Activated T-cell treated with anti-CD3 and anti-CD28 coated beads, Interleukin-2, amount 50 U/mL, for 72 hours (primary cell): ENCODE data around the gene METTL3. TPM values are rescaled to one million over a fixed set of nuclear protein-coding genes. Genes with fewer than 3 reads are reported as not detected.
"Not testable (repeated sequence)": the region's sequence is repeated elsewhere in the genome, so short reads cannot be mapped to it uniquely, and the experiment has no call there.

Source experiments
- ATAC-seq, 2 donors: fragments of 150-1000 bp; cut with Tn5 transposase; replicated peaks in 1 of 2; 2 replicates each; pipeline ENCODE4 v1.10.0; 2021; ENCODE audit warnings: moderate library complexity in 2 of 2, mild to moderate bottlenecking in 1 of 2
- DNase-seq, 2 donors: peaks; one replicate each; pipeline ENCODE4 v3.0.0; 2021 to 2022; ENCODE audit warnings: mixed read lengths in 1 of 2
- H3K27ac Mint-ChIP-seq: one replicate; pipeline ENCODE4 v1.8.0; 2022; ENCODE audit warnings: mild to moderate bottlenecking, moderate library complexity, mixed read lengths
- H3K27me3 Mint-ChIP-seq: one replicate; pipeline ENCODE4 v1.8.0; 2022; ENCODE audit warnings: low read depth, mixed read lengths
- H3K36me3 Mint-ChIP-seq, 2 donors: one replicate each; pipeline ENCODE4 v1.8.0; 2022; ENCODE audit warnings: mixed read lengths in 2 of 2, mild to moderate bottlenecking in 1 of 2; ENCODE audit not compliant: insufficient read depth in 2 of 2
- H3K4me1 Mint-ChIP-seq: one replicate; pipeline ENCODE4 v1.8.0; 2022; ENCODE audit warnings: low read depth, mixed read lengths
- H3K4me3 Mint-ChIP-seq, 2 donors: one replicate each; pipeline ENCODE4 v1.8.0; 2022; ENCODE audit warnings: mild to moderate bottlenecking in 2 of 2, mixed read lengths in 2 of 2, moderate library complexity in 2 of 2
- H3K9me3 Mint-ChIP-seq, 2 donors: one replicate each; pipeline ENCODE4 v1.8.0; 2022; ENCODE audit warnings: mixed read lengths in 2 of 2
- total RNA-seq, 2 donors: library from RNA; stranded (reverse); gene quantifications; one replicate each; pipeline ENCODE4 v1.2.3, GENCODE V29; 2022

The METTL3 gene
- total RNA-seq = 10 to 100 TPM; 62.1 to 71.0 TPM

DNA sequence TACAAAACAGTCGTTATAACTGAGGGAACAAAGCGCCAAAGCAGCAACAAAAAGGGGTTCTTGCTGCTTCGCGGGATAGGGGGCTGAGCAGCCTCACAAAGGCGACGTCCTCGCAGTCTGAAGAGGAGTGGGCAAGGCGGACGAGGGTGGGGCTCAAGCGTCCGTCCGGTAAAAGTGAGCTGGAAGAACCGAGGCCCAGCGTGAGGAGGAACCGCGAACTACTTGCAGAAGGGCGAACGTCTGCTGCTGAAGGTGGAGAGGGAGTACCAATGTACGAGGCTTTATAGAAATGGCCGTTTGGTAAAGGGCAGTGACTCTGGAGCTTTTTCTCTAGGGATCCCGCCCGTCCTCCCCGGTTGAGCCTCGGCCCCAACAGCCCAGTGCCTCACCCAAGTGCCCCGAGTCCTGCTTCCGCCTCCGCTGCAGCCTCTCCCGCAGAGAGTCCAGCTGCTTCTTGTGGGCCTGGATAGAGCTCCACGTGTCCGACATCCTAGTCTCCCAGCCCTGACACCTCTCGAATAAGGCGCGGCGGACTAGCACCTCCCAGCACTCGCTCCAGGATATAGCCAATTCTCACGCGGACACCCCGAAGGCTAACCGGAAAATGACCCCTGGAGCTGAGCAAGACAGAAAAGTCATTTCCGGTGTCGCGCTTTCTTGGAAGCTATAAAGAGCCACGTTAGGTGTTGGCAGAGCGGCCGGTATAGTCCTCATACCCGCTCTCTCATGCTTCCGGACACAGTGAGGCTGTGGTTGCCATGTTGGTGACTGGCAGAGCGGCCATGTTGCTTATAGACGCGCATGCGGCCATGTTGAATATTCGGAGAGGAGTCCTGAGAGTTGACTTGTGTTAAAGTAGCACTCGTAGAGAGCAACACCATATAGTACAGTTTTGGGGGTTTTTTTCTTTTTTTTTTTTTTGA lies at the start of gene METTL3:
TSS of gene METTL3 (minus strand) at position 606 of the 923 bp plus-strand sequence. CDS start at position 489, 117 bp downstream.
- peaks cover 0 to 4% of the 10 kb centered on the region in 2 donors for H3K9me3 Mint-ChIP-seq
- peaks cover 35% of the 10 kb centered on the region for H3K4me1 Mint-ChIP-seq
- peak within 1 kb of the TSS; percentile 98 for H3K27ac Mint-ChIP-seq
- peak; percentile 91 to 95 for DNase-seq
- H3K36me3 Mint-ChIP-seq = peaks cover 14 to 22% of the 10 kb centered on the region in 2 donors
- ATAC-seq = peak; percentile 98 to 99
- H3K27me3 Mint-ChIP-seq = no peaks in the 10 kb centered on the region
- peak within 1 kb of the TSS; percentile 96 to 98 for H3K4me3 Mint-ChIP-seq

DNA sequence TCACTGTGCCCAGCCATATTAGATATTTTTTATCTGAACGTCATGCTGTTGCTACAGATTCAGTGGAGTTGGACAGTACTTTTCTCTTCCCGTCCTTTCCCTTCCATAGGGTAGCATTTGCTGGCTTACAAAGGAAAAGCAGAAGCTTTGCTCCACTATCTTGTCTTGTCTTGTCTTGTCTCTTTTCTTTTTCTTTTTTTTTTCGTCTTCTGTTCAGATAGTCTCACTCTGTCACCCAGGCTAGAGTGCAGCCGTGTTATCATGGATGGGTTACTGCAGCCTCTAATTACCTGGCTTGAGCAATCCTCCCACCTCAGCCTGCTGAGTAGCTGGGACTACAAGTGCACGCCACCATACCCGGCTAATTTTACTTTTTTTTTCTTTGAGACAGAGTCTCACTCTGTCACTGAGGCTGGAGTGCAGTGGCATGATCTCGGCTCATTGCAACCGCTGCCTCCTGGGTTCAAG lies 47.6 kb upstream of the METTL3 start:
- DNase-seq (no peak), ATAC-seq (no peak)
- Mint-ChIP-seq H3K27me3 (no peaks in the 10 kb centered on the region), H3K36me3 (no peaks in the 10 kb centered on the region), H3K9me3 (no peaks in the 10 kb centered on the region), H3K4me3 (no peak overlapping the region), H3K4me1 (peaks cover 6% of the 10 kb centered on the region), H3K27ac (no peak overlapping the region)

DNA sequence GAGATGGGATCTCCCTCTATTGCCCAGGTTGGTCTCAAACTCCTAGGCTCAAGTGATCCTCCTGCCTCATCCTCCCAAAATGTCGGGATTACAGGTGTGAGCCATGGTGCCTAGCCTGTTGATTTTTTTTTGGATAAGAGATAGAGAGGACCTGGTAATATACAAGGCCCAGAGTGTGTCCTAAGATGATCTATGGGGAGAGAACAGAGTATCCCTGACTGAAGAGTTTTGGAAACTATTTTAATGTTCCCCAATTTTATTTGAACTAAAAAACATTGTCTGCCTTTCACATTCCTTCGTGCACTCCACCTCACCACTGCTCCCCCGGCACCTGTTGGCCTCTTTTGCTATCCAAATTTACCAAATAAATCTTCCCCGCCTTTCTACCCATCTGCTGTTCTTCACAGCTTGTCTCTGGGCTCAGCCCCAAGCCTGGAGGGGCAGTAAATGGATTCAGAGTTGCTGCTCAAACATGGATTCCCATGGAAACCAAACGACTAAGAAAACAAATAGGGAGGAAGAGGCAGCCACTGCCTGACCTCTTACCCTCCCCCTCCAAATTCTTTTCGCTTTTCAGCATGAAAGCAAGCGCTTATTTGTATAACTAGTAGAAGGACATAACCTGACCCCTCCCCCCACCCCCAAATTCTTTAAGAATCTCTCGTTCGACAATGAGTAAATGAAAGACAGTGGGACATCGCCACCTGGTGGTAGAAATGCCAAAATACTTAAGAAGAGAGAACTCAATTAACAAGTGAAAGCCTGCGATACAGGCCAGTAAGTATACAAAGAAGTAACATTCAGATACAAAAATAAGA lies 46.2 kb upstream of the METTL3 start:
- no peaks in the 10 kb centered on the region for H3K9me3 Mint-ChIP-seq
- no peak overlapping the region for H3K27ac Mint-ChIP-seq
- peak overlapping the region; percentile 44 to 59 for H3K4me3 Mint-ChIP-seq
- DNase-seq (peak; percentile 79 to 82), ATAC-seq (peak; percentile 58 to 60)
- no peaks in the 10 kb centered on the region for H3K36me3 Mint-ChIP-seq
- H3K27me3 Mint-ChIP-seq = no peaks in the 10 kb centered on the region
- peaks cover 6% of the 10 kb centered on the region for H3K4me1 Mint-ChIP-seq

DNA sequence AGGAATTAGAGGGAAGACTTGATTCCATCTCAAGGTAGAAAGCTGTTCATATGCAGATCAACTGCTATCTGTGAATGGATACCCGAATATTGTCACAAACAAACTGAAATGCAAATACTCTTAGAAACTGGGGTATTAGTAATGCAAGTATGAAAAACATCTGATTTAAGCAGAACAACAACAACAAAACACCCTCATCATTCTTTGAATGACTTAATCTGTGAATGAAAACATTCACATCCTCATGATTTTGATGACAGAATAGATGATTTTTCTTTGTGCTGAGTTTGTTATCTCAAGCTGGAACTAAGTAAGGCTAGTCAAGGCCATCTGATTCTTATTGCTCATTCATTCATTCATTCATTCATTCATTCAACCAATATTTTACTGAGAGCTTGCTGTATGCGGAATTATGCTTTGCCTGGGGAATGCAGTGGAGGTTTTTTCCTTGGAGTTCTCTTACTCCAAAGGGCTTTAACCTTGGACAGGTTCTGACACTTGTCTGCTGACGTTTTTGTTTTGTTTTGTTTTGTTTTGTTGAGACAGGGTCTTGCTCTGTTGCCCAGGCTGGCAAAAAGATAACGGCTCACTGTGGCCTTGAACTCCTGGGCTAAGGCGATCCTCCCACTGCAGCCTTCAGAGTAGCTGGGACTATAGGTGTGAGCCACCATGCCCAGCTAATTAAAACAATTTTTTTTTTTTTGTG lies 45.4 kb upstream of the METTL3 start:
- no peak overlapping the region for H3K27ac Mint-ChIP-seq
- peaks cover 6% of the 10 kb centered on the region for H3K4me1 Mint-ChIP-seq
- no peaks in the 10 kb centered on the region for H3K27me3 Mint-ChIP-seq
- ATAC-seq (no peak), DNase-seq (no peak)
- no peaks in the 10 kb centered on the region for H3K9me3 Mint-ChIP-seq
- no peaks in the 10 kb centered on the region for H3K36me3 Mint-ChIP-seq
- no peak overlapping the region for H3K4me3 Mint-ChIP-seq

DNA sequence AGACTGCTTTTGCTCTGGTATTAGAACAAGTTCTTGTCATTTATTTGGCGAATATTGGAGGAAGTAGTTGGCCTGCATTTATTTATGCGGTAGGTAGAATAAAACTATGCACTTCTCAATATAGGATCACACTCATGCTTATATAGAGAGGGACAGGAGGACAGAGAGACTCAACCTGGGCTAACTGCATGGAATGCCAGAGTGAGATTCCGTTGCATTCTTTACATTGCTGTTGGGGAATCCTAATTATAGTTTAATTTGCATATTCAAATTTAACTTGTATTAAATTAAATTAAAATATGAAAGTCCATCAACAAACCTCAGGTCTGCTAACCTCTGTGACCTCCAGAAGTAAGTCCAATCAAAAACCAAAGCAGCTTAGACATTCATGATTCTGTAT lies 42.1 kb upstream of the METTL3 start:
- ATAC-seq (no peak), DNase-seq (no peak)

DNA sequence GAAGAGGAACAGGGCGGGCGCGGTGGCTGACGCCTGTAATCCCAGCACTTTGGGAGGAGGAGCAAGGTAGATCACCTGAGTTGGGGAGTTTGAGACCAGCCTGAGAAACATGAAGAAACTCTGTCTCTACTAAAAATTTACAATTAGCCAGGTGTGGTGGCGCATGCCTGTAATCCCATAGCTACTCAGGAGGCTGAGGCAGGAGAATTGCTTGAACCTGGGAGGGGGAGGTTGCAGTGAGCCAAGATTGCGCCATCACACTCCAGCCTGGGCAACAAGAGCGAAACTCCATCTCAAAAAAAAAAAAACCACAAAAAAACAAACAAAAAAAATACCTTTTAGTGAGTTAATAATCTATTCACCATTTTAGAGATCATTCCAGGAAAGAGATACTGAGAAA lies 33.4 kb upstream of the METTL3 start:
- H3K36me3 Mint-ChIP-seq, ATAC-seq, H3K4me3 Mint-ChIP-seq, H3K4me1 Mint-ChIP-seq, H3K27ac Mint-ChIP-seq, DNase-seq, H3K9me3 Mint-ChIP-seq, H3K27me3 Mint-ChIP-seq: not testable (repeated sequence)

More for the DNA sequence above, 42.1 kb upstream of the METTL3 start:
- Mint-ChIP-seq H3K4me1 (peaks cover 6% of the 10 kb centered on the region), H3K4me3 (no peak overlapping the region), H3K9me3 (no peaks in the 10 kb centered on the region), H3K27ac (no peak overlapping the region), H3K27me3 (no peaks in the 10 kb centered on the region), H3K36me3 (no peaks in the 10 kb centered on the region)

DNA sequence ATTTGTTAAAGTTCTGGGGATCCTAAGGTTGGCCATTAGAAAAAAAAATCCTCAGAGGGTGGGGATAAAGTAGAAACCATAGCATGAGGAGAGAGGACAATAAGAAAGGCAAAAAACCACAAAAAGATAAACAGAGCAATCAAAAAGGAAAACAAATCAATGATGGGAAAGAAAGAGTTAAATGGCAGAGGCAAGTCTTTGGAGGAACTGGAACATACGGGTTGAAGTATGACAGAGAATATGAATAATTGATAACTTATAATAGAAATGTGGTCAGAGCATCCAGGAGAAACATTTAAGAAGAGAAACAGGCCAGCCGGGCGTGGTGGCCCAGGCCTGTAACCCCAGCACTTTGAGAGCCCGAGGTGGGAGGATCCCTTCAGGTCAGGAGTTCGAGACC lies 32.8 kb upstream of the METTL3 start:
- DNase-seq = no peak
- H3K27ac Mint-ChIP-seq = no peak overlapping the region
- H3K4me1 Mint-ChIP-seq = no peaks in the 10 kb centered on the region
- H3K36me3 Mint-ChIP-seq = no peaks in the 10 kb centered on the region
- ATAC-seq = no peak
- H3K4me3 Mint-ChIP-seq = no peak overlapping the region
- H3K27me3 Mint-ChIP-seq = peaks cover 9% of the 10 kb centered on the region
- H3K9me3 Mint-ChIP-seq = no peaks in the 10 kb centered on the region

DNA sequence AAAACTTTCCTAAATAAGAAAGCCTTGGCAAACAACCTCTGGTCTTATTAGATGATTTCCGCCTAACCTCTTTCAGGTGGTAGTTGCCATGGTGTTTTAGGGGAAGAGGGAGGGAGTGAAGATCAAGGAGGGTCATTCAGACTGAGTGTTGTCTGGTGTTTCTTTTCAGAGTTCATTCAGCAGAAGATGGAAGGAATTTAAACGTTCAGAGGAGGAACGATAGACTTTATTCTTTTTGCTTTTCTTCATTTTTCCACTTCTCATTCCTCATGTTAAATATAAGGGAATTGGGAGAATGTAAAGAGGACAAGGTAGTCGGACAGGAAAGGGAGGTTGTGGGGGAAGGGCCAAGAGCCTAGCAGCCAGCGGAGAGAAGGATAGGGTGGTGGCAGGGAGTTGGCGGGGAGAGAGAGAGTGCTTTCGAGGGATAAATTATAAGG lies 32.4 kb upstream of the METTL3 start:
- H3K4me1 Mint-ChIP-seq = no peaks in the 10 kb centered on the region
- no peaks in the 10 kb centered on the region for H3K9me3 Mint-ChIP-seq
- no peak overlapping the region for H3K4me3 Mint-ChIP-seq
- peaks cover 13% of the 10 kb centered on the region for H3K27me3 Mint-ChIP-seq
- no peaks in the 10 kb centered on the region for H3K36me3 Mint-ChIP-seq
- no peak overlapping the region for H3K27ac Mint-ChIP-seq
- DNase-seq = no peak
- no peak for ATAC-seq

DNA sequence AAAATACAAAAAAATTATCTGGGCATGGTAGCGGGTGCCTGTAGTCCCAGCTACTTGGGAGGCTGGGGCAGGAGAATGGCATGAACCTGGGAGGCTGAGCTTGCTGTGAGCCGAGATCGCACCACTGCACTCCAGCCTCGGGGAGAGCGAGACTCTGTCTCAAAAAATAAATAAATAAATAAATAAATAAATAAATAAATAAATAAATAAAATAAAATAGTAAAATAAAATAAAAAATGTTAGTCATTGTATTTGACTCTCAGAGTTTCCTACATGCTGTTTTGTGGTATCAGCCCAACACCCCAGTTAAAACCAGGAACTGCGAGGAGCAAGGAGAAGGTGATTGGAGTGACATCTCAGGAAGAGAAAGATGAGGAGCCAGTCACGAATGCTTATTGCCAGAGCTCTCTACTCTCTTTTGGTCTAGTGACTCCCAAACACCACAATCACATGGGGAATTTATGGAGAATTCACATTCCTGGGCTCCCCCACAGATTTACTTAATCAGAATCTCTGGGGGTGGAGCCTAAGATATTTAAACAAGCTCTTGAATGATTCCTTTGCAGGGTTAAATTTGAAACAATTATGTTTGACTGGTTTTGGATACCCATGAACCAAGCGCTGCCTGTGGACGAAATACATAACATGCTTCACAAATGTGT lies 30.4 kb upstream of the METTL3 start:
- Mint-ChIP-seq H3K4me1 (no peaks in the 10 kb centered on the region), H3K27me3 (peaks cover 32% of the 10 kb centered on the region), H3K36me3 (no peaks in the 10 kb centered on the region), H3K4me3 (no peak overlapping the region), H3K9me3 (no peaks in the 10 kb centered on the region), H3K27ac (no peak overlapping the region)
- ATAC-seq (no peak), DNase-seq (no peak)

DNA sequence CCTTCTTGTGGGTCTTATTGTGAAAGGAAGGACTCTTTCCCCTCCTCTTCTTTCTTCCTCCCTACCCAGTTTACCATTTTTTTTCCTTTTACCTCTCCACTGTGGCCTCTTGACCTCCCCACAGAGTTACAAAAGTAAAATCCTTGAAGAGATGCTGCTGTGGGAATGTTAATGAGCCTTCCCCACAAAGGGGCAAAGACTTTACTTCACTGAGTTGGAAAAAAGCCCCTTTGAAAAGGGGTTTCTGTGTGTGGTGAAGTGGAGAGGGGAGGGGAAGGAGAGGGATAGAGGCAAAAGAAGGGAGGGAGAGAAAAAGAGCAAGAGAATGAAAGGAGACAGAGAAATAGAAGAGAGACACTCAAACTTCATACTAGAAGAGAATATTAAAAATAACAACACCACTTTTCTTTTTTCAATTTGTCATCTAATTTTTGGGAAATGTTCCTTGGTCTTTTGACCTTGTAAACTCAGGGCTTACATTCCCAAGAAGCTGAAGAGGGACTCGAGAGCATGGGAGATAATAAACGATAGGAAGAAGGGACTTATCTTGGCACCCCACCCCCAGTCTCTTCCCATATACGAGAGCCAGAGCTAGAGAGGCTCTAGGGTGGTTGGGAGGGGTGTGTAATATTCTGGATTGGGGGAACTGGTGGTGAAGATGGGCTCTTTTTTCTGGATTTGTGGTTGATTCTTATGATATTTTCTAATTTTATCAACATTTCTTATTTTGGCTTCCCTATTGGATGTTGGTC lies 28.2 kb upstream of the METTL3 start:
- H3K27ac Mint-ChIP-seq = no peak overlapping the region
- H3K4me3 Mint-ChIP-seq = no peak overlapping the region
- H3K27me3 Mint-ChIP-seq = peaks cover 52% of the 10 kb centered on the region
- H3K9me3 Mint-ChIP-seq = no peaks in the 10 kb centered on the region
- H3K36me3 Mint-ChIP-seq = no peaks in the 10 kb centered on the region
- peaks cover 5% of the 10 kb centered on the region for H3K4me1 Mint-ChIP-seq
- no peak for ATAC-seq
- no peak for DNase-seq

DNA sequence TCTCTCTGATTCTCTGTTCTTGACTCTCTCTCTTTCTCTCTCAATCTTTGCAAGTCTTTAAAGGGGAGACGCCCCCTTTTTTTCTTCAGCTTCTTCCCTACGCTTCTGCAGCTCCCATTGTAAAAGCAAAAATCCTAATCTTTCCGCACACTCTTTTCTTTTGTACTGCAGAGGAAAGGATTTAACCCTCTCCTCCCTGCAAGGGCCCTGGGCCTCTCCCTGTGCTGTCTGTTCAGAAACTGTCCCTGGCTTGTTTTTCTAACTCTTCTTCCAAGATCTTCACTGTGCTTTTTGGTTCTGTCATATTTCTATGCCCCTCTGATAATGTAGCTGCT lies 25.9 kb upstream of the METTL3 start:
- DNase-seq (no peak), ATAC-seq (no peak)
- H3K4me1 Mint-ChIP-seq = peaks cover 6% of the 10 kb centered on the region
- H3K36me3 Mint-ChIP-seq = no peaks in the 10 kb centered on the region
- peaks cover 57% of the 10 kb centered on the region for H3K27me3 Mint-ChIP-seq
- H3K4me3 Mint-ChIP-seq = peak overlapping the region; percentile 4 to 8
- no peak overlapping the region for H3K27ac Mint-ChIP-seq
- H3K9me3 Mint-ChIP-seq = no peaks in the 10 kb centered on the region
